ENCODE results near the gene THBS3.
"Not testable (repeated sequence)": the region's sequence is repeated elsewhere in the genome, so short reads cannot be mapped to it uniquely, and the experiment has no call there.

- not testable (repeated sequence) for TF ChIP-seq POLR2A, CTCF (IDR thresholded peaks at IDR 0.05)
These were observed 43.1 kb downstream of the THBS3 start for GRCh38 chr1:155164625-155165024.
